Measurements from ENCODE around the gene PRAC2.

The PRAC2 gene

DNA sequence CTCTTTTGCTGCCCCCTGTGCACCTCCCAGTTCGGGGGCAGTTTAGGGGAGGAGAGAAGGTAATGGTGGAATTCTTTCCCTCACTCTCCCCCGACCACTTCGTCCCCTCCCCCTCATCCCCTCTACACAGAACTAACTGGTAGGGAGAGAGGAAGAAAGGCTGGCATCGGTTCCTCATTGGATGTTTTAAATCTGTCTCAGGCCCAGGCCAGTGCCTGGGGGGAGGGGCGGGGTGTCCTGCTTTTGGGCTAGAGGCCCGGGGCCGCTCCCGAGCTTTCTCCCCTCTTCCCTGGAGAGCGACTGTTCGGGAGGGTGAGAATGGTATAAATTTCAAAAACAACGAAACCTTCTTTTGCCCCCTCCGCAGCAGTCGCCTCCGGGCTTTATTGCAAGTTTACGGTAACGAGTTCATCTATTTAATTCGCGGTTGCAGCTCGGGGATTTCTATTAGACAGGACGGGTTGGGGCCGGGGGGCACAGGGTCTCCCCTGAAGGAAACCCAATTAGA lies at the start of gene PRAC2:
Gene PRAC2, plus strand, starts transcription at position 271 of the 508 bp plus-strand sequence. CDS start 1,226 bp downstream, outside the sequence.
- no peak within 1 kb of the TSS for H3K4me3 ChIP-seq (ENCODE audit: low read length)
- TF ChIP-seq, protein P1, sequence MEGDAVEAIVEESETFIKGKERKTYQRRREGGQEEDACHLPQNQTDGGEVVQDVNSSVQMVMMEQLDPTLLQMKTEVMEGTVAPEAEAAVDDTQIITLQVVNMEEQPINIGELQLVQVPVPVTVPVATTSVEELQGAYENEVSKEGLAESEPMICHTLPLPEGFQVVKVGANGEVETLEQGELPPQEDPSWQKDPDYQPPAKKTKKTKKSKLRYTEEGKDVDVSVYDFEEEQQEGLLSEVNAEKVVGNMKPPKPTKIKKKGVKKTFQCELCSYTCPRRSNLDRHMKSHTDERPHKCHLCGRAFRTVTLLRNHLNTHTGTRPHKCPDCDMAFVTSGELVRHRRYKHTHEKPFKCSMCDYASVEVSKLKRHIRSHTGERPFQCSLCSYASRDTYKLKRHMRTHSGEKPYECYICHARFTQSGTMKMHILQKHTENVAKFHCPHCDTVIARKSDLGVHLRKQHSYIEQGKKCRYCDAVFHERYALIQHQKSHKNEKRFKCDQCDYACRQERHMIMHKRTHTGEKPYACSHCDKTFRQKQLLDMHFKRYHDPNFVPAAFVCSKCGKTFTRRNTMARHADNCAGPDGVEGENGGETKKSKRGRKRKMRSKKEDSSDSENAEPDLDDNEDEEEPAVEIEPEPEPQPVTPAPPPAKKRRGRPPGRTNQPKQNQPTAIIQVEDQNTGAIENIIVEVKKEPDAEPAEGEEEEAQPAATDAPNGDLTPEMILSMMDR (conservative IDR thresholded peaks at IDR 0.05; ENCODE audit: low read depth, low read length) = no peak
- DNase-seq (ENCODE audit: low read depth) = no peak

DNA sequence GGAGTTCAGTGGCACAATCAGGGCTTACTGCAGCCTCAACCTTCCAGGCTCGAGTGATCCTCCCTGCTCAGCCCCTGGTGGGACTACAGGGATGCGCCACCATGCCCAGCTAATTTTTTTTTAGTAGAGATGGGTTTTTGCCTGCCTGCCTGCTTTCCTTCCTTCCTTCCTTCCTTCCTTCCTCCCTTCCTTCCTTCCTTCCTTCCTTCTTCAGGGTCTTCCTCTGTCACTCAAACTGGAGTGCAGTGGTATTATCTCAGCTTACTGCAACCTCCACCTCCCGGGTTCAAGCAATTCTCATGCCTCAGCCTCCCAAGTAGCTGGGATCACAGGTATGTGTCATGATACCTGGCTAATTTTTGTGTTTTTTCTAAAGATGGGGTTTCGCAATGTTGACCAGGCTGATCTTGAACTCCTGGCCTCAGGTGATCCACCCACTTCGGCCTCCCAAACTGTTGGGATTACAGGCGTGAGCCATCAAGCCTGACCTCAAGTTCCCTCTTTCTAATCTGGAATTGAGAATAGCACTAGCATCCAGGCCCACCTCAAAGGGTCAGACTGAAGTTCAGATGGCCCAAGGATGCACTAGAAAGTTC lies 45.9 kb upstream of the PRAC2 start:
- no peak for DNase-seq (ENCODE audit: low read depth)
- TF ChIP-seq, protein P1 (conservative IDR thresholded peaks at IDR 0.05; ENCODE audit: low read depth, low read length) = no peak
- no peak overlapping the region for H3K4me3 ChIP-seq (ENCODE audit: low read length)

DNA sequence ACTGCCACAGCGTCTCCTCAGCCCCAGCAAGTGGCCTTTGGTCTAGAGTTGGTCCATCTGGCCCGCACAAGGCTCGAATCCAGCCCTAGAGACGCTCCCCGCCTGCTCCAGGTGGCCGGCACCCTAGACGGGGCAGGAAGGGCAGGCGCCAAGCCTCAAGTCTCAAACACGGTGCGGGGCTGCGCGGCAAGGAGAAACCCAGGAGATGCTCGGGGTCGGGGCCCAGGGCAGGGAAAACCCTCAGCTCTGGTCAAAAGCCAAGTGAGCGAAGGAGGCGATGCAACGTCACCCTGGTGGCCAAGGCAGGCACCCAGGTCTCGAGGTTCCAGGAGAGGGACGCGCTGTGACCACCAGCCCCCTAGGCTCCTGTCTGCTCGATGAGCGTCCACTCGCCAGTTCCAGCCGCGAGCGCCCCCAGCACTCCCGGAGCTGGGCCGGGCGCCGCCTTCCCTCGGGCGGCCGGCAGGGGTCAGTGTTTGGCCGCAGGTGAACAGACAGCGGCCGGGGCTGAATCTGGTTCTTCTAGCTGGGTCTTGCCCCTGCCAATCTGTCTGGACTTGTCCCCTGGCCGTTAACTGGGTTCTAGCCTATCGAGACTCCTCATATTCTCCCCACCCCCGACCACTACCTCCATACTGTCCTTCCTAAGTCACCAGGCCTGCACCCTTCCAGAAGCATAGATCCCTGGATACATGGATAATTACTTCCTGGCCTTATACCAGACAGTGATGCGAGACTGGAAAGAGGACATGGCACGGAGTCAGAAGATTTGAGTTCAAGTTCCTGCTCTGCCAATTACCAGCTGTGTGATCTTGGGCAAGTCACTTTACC lies 44.6 kb upstream of the PRAC2 start:
- H3K4me3 ChIP-seq (ENCODE audit: low read length) = no peak overlapping the region
- TF ChIP-seq, protein P1 (conservative IDR thresholded peaks at IDR 0.05; ENCODE audit: low read depth, low read length) = peak; percentile 91
- DNase-seq (ENCODE audit: low read depth) = no peak

DNA sequence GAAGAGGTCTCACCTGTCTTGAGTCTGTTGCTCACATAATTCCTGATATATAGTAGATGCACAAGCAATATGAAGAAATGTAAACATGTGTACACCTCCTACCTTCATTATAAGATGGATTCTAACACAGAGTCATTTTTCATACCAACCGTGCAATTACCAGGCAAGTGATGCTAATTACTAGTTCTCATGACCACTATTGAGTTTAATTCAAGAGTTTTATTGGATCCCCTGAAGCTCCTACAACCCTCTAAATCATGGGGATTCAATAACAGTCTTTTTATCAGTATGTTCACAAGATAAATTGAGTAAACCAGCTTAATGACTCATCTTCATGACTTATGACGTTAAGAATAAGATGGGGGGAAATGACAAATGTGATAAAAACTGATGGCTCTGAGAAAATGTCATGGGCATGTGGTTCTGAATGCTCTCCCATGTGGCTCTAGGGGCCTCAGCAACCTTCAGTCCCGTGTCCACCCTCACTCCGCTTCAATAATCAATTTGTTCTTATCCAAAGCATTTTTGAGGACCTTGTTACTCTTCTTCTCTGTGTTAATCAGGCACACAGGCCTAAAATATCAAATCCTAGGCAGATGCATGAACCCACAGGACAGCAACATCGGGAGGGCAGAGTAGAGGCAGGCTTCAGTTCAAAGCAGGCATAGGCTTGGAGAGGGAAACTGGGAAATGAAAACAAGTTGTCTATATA lies 43.4 kb upstream of the PRAC2 start:
- DNase-seq (ENCODE audit: low read depth) = no peak
- TF ChIP-seq, protein P1 (conservative IDR thresholded peaks at IDR 0.05; ENCODE audit: low read depth, low read length) = no peak
- H3K4me3 ChIP-seq (ENCODE audit: low read length) = no peak overlapping the region

DNA sequence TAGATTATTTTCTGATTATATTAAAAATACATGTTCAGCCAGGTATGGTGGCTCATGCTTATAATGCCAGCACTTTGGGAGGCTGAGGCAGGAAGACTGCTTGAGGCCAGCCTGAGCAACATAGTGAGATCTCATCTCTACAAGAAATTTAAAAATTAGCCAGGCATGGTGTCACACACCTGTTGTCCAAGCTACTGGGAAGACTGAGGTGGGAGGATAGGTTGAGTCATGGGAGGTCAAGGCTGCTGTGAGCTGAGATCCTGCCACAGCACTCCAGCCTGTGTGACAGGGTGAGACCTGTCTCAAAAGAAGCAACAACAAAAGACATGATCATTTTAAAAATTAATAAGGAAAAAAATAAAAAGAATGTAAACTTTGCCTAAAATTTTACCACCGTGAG lies 41.4 kb upstream of the PRAC2 start:
- TF ChIP-seq, protein P1 (conservative IDR thresholded peaks at IDR 0.05; ENCODE audit: low read depth, low read length) = no peak
- no peak overlapping the region for H3K4me3 ChIP-seq (ENCODE audit: low read length)
- DNase-seq (ENCODE audit: low read depth) = no peak

DNA sequence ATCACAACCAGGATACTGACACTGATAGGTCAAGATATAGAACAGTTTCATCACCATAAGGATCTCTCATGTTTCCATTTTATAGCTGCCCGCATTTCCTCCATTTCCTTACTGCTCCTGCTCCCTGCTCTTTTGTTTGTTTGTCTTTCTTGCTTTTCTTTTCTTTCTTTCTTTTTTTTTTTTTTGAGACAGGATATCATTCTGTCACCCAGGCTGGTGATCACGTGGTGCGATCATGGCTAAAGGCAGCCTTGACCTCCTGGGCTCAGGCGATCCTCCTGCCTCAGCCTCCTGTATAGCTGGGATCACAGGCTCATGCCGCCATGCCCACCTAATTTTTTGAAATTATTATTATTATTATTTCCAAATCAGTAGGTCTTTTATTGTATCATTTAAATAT lies 32.3 kb upstream of the PRAC2 start:
- H3K4me3 ChIP-seq (ENCODE audit: low read length) = no peak overlapping the region
- TF ChIP-seq, protein P1 (conservative IDR thresholded peaks at IDR 0.05; ENCODE audit: low read depth, low read length) = no peak
- DNase-seq (ENCODE audit: low read depth) = no peak
